IPS DF 6.9 (cell line): ENCODE data around the gene FMNL3.
A peak's percentile ranks its signal among the peaks of the same experiment; 100 is the strongest.

Experiments
- DNase-seq: peaks from one replicate; pipeline ENCODE4 v3.0.0-alpha.2; 2013; ENCODE audit warnings: low read depth, low spot score
- H3K27ac ChIP-seq: one replicate; pipeline ENCODE4 v1.5.1; 2013; ENCODE audit warnings: low read length, control low read depth
- H3K27me3 ChIP-seq: 2 replicates; pipeline ENCODE4 v1.6.1; 2013; ENCODE audit warnings: mild to moderate bottlenecking, low read length; ENCODE audit not compliant: control insufficient read depth, insufficient read depth
- H3K36me3 ChIP-seq: 2 replicates; pipeline ENCODE4 v1.6.1; 2013; ENCODE audit warnings: low read length; ENCODE audit not compliant: control insufficient read depth, insufficient read depth
- H3K4me1 ChIP-seq: 2 replicates; pipeline ENCODE4 v1.6.1; 2013; ENCODE audit warnings: low read length; ENCODE audit not compliant: control insufficient read depth, insufficient read depth
- H3K4me3 ChIP-seq: 2 replicates; pipeline ENCODE4 v1.5.1; 2013; ENCODE audit warnings: mild to moderate bottlenecking, low read length
- H3K9me3 ChIP-seq: 2 replicates; pipeline ENCODE4 v1.6.1; 2013; ENCODE audit warnings: low read length, inconsistent platforms; ENCODE audit not compliant: control insufficient read depth, insufficient read depth
- WGBS: extraction: QIAGEN DNeasy Blood & Tissue Kit; methylation state at CpG from one replicate; pipeline ENCODE4 v1.1.7; 2013; ENCODE audit warnings: mixed read lengths, missing lambda C conversion rate; ENCODE audit not compliant: insufficient read length, insufficient coverage; 5-methylcytosine and 5-hydroxymethylcytosine counted together

FMNL3 gene

GRCh38 chr12:49664167-49664566 is 43.0 kb downstream of the FMNL3 start:
- H3K27ac ChIP-seq: no peak overlapping the region
- peaks cover 3% of the 10 kb centered on the region; the same call in 1 of the 2 replicates for H3K4me1 ChIP-seq

GRCh38 chr12:49662998-49663843 is 44.0 kb downstream of the FMNL3 start:
- Histone ChIP-seq H3K36me3 (peaks cover 5% of the 10 kb centered on the region; the same call in 1 of the 2 replicates), H3K4me1 (peaks cover 3% of the 10 kb centered on the region; the same call in 1 of the 2 replicates), H3K4me3 (no peak overlapping the region), H3K27me3 (no peaks in the 10 kb centered on the region), H3K9me3 (no peaks in the 10 kb centered on the region), H3K27ac (no peak overlapping the region)
- no CpG with 5 or more reads among the region's 5 CpGs for WGBS
- DNase-seq: peak; percentile 35

More at GRCh38 chr12:49664167-49664566, 43.0 kb downstream of the FMNL3 start:
- Histone ChIP-seq H3K9me3 (no peaks in the 10 kb centered on the region), H3K4me3 (no peak overlapping the region), H3K36me3 (0 out of 2 replicates have a peak, but pooled peaks cover 3% of the 10 kb centered on the region), H3K27me3 (no peaks in the 10 kb centered on the region)
- no peak for DNase-seq
- WGBS: no CpG with 5 or more reads among the region's 4 CpGs

GRCh38 chr12:49661746-49662145 is 45.5 kb downstream of the FMNL3 start:
- Histone ChIP-seq H3K9me3 (no peaks in the 10 kb centered on the region), H3K4me3 (no peak overlapping the region), H3K36me3 (peaks cover 7% of the 10 kb centered on the region; the same call in 1 of the 2 replicates), H3K4me1 (peaks cover 3% of the 10 kb centered on the region; the same call in 1 of the 2 replicates), H3K27ac (no peak overlapping the region), H3K27me3 (no peaks in the 10 kb centered on the region)
- WGBS: no CpG with 5 or more reads among the region's 3 CpGs
- DNase-seq: no peak

- Histone ChIP-seq H3K36me3 (peaks cover 10% of the 10 kb centered on the region; the same call in 1 of the 2 replicates), H3K4me1 (peaks cover 3% of the 10 kb centered on the region; the same call in 1 of the 2 replicates), H3K27me3 (no peaks in the 10 kb centered on the region), H3K9me3 (no peaks in the 10 kb centered on the region), H3K4me3 (no peak overlapping the region), H3K27ac (no peak overlapping the region)
- DNase-seq: no peak
- no CpG with 5 or more reads among the region's 3 CpGs for WGBS
These were observed 46.0 kb downstream of the FMNL3 start for GRCh38 chr12:49661191-49661590.

- no CpG with 5 or more reads among the region's 1 CpG for WGBS
- no peaks in the 10 kb centered on the region for H3K27me3 ChIP-seq
- DNase-seq: no peak
- peaks cover 10% of the 10 kb centered on the region; the same call in 1 of the 2 replicates for H3K36me3 ChIP-seq
- H3K9me3 ChIP-seq: no peaks in the 10 kb centered on the region
- peaks cover 3% of the 10 kb centered on the region; the same call in 1 of the 2 replicates for H3K4me1 ChIP-seq
- H3K4me3 ChIP-seq: no peak overlapping the region
- H3K27ac ChIP-seq: no peak overlapping the region
These were observed 47.5 kb downstream of the FMNL3 start for GRCh38 chr12:49659753-49660152.

GRCh38 chr12:49658276-49658675 is 48.9 kb downstream of the FMNL3 start:
- no peaks in the 10 kb centered on the region for H3K9me3 ChIP-seq
- H3K36me3 ChIP-seq: peaks cover 9% of the 10 kb centered on the region
- no peak overlapping the region for H3K27ac ChIP-seq
- WGBS: no CpG with 5 or more reads among the region's 13 CpGs
- H3K4me1 ChIP-seq: peaks cover 2% of the 10 kb centered on the region; the same call in 1 of the 2 replicates
- no peak overlapping the region for H3K4me3 ChIP-seq
- DNase-seq: no peak
- H3K27me3 ChIP-seq: no peaks in the 10 kb centered on the region

GRCh38 chr12:49655595-49656236 is 51.5 kb downstream of the FMNL3 start:
- no peaks in the 10 kb centered on the region for H3K9me3 ChIP-seq
- WGBS: no CpG with 5 or more reads among the region's 2 CpGs
- H3K4me1 ChIP-seq: 0 out of 2 replicates have a peak, but pooled peaks cover 2% of the 10 kb centered on the region
- no peak overlapping the region for H3K27ac ChIP-seq
- no peaks in the 10 kb centered on the region for H3K27me3 ChIP-seq
- no peak overlapping the region for H3K4me3 ChIP-seq
- no peak for DNase-seq
- peaks cover 15% of the 10 kb centered on the region for H3K36me3 ChIP-seq

- DNase-seq: no peak
- no peaks in the 10 kb centered on the region for H3K9me3 ChIP-seq
- peaks cover 22% of the 10 kb centered on the region for H3K36me3 ChIP-seq
- no peak overlapping the region for H3K27ac ChIP-seq
- H3K4me3 ChIP-seq: no peak overlapping the region
- H3K4me1 ChIP-seq: 0 out of 2 replicates have a peak, but pooled peaks cover 2% of the 10 kb centered on the region
- no CpG with 5 or more reads among the region's 5 CpGs for WGBS
- no peaks in the 10 kb centered on the region for H3K27me3 ChIP-seq
These were observed 52.5 kb downstream of the FMNL3 start for GRCh38 chr12:49654715-49655114.

- H3K27ac ChIP-seq: no peak overlapping the region
- H3K36me3 ChIP-seq: peaks cover 29% of the 10 kb centered on the region
- H3K27me3 ChIP-seq: no peaks in the 10 kb centered on the region
- no peak overlapping the region for H3K4me3 ChIP-seq
- no CpG with 5 or more reads among the region's 4 CpGs for WGBS
- no peak for DNase-seq
- no peaks in the 10 kb centered on the region for H3K9me3 ChIP-seq
- H3K4me1 ChIP-seq: peaks cover 2% of the 10 kb centered on the region; the same call in 1 of the 2 replicates
These were observed 54.2 kb downstream of the FMNL3 start for GRCh38 chr12:49652921-49653520.

- H3K9me3 ChIP-seq: no peaks in the 10 kb centered on the region
- H3K36me3 ChIP-seq: peaks cover 29% of the 10 kb centered on the region
- no peak for DNase-seq
- H3K27ac ChIP-seq: no peak overlapping the region
- H3K27me3 ChIP-seq: no peaks in the 10 kb centered on the region
- peaks cover 2% of the 10 kb centered on the region; the same call in 1 of the 2 replicates for H3K4me1 ChIP-seq
- WGBS: no CpG with 5 or more reads among the region's 8 CpGs
- no peak overlapping the region for H3K4me3 ChIP-seq
These were observed 55.4 kb downstream of the FMNL3 start for GRCh38 chr12:49651855-49652254.
